Nephron progenitor cell (in vitro differentiated cells): Measurements from ENCODE around the gene HSDL1.

Experiments used
- DNase-seq: peaks from one replicate; pipeline ENCODE4 v3.0.0; 2021
- H3K27ac Mint-ChIP-seq: 2 replicates; pipeline ENCODE4 v1.8.0; 2021; ENCODE audit warnings: mild to moderate bottlenecking, moderate library complexity, mixed read lengths
- H3K27me3 Mint-ChIP-seq: 2 replicates; pipeline ENCODE4 v1.8.0; 2021; ENCODE audit warnings: mild to moderate bottlenecking, low read depth, mixed read lengths; ENCODE audit not compliant: poor library complexity
- H3K36me3 Mint-ChIP-seq: 2 replicates; pipeline ENCODE4 v1.8.0; 2021; ENCODE audit warnings: low read depth, mixed read lengths
- H3K4me1 Mint-ChIP-seq: 2 replicates; pipeline ENCODE4 v1.8.0; 2021; ENCODE audit warnings: mixed read lengths
- H3K4me3 Mint-ChIP-seq: 2 replicates; pipeline ENCODE4 v1.8.0; 2021; ENCODE audit warnings: mild to moderate bottlenecking, moderate library complexity, mixed read lengths
- H3K9me3 Mint-ChIP-seq: 2 replicates; pipeline ENCODE4 v1.8.0; 2021; ENCODE audit warnings: mild to moderate bottlenecking, moderate library complexity, mixed read lengths
- TF ChIP-seq, protein P1 (sequence below): fragments of 200-600 bp; sonication (generic); IDR thresholded peaks from 2 replicates; pipeline ENCODE4 v1.5.0; 2021; ENCODE audit warnings: antibody characterized with exemption

The HSDL1 gene

DNA sequence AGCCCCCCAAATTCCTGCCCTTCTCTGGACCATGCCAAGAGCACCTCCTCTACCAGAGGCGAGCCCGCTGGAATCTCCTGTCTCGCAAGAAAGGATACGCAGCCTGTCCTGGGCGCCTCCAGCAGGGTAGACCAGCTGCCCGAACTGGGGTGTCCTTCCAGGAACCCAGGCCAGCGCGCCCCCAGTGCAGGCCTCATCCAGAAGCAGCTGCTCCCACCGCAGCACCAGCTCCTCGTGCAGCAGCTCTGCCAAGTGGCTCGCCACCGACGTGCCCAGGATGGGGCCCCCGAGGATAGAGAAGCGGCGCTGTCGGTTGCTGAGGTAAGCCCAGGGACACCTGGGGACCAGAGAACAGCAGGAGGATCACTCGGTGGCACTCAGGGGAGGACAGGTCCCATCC is 37.1 kb upstream of the HSDL1 start:
- no peaks in the 10 kb centered on the region for H3K27me3 Mint-ChIP-seq

DNA sequence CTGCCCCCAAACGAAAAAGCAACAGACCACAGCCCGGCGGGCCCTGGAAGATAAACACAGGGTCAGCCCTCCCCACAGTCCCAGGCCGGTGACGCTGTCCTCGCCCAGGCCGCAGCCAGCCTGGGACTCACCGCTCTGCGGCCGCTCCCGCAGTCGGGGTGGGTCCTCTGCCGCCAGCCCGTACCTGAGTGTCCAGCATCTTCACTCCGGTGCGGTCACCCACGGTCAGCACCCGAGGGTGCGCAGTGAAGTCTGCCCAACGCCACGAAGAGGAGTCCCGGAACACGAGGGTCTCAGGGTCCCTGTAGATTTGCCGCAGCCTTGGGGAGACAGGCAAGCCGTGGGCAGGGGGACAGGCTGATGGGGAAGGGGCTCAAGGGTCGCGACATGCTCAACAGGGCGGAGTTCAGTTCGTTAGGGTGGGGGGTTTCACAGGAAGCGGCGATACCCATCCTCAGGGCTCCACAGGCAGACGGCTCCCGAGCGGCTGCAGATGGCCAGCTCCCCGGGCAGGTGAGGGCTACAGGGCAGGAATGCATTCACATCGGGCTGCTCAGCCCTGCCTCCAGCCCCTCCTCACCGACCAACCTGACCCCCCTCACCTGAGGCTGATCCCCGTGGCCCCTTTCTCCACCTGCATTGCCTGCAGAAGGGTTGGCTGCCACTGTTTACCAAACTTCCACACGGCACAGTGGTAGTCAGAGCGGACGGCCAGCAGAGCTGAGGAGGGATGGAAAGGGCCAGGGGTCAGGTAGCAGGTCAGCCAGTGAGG is 36.4 kb upstream of the HSDL1 start:
- H3K9me3 Mint-ChIP-seq: no peaks in the 10 kb centered on the region

More for the DNA sequence above, 37.1 kb upstream of the HSDL1 start:
- TF ChIP-seq, protein P1, sequence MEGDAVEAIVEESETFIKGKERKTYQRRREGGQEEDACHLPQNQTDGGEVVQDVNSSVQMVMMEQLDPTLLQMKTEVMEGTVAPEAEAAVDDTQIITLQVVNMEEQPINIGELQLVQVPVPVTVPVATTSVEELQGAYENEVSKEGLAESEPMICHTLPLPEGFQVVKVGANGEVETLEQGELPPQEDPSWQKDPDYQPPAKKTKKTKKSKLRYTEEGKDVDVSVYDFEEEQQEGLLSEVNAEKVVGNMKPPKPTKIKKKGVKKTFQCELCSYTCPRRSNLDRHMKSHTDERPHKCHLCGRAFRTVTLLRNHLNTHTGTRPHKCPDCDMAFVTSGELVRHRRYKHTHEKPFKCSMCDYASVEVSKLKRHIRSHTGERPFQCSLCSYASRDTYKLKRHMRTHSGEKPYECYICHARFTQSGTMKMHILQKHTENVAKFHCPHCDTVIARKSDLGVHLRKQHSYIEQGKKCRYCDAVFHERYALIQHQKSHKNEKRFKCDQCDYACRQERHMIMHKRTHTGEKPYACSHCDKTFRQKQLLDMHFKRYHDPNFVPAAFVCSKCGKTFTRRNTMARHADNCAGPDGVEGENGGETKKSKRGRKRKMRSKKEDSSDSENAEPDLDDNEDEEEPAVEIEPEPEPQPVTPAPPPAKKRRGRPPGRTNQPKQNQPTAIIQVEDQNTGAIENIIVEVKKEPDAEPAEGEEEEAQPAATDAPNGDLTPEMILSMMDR: no peak
- Mint-ChIP-seq H3K9me3 (no peaks in the 10 kb centered on the region), H3K4me1 (peaks cover 36% of the 10 kb centered on the region), H3K4me3 (no peak overlapping the region), H3K27ac (no peak overlapping the region), H3K36me3 (peaks cover 26% of the 10 kb centered on the region)
- DNase-seq: no peak

DNA sequence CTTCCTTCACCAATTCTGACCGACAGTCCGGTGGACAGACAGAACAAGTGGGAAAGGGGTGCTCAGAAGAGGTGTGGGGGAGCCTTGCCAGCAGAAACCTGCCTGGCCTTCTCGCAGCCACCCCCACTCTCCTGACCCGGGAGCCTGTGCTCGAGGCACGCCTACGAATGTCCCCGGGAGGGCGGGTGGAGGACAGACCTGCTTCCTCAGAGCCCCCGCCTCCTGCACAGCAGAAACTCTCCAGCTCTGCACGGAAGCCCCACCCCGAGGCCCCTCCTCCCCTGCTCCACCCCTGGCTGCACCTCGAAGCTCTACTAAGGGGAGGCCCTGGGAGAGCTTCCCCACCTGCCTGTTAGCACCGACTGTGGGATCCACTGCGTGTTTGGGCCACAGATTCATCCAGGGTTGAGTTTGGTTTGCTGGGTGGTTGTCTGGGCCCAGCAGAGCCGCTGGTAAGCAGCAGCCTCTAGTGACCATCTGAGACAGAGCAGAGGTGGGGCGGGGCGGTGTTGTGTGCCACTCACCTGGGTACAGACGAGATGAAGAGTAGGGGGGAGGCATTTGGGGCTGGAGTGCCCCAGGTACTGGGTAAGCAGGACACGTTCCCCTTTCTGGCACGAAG is 35.7 kb upstream of the HSDL1 start:
- DNase-seq: no peak
- Mint-ChIP-seq H3K27ac (no peak overlapping the region), H3K9me3 (no peaks in the 10 kb centered on the region)

More for the DNA sequence above, 36.4 kb upstream of the HSDL1 start:
- TF ChIP-seq, protein P1: no peak
- Mint-ChIP-seq H3K27ac (no peak overlapping the region), H3K4me1 (peaks cover 44% of the 10 kb centered on the region), H3K27me3 (no peaks in the 10 kb centered on the region), H3K4me3 (no peak overlapping the region), H3K36me3 (peaks cover 26% of the 10 kb centered on the region)
- DNase-seq: no peak

DNA sequence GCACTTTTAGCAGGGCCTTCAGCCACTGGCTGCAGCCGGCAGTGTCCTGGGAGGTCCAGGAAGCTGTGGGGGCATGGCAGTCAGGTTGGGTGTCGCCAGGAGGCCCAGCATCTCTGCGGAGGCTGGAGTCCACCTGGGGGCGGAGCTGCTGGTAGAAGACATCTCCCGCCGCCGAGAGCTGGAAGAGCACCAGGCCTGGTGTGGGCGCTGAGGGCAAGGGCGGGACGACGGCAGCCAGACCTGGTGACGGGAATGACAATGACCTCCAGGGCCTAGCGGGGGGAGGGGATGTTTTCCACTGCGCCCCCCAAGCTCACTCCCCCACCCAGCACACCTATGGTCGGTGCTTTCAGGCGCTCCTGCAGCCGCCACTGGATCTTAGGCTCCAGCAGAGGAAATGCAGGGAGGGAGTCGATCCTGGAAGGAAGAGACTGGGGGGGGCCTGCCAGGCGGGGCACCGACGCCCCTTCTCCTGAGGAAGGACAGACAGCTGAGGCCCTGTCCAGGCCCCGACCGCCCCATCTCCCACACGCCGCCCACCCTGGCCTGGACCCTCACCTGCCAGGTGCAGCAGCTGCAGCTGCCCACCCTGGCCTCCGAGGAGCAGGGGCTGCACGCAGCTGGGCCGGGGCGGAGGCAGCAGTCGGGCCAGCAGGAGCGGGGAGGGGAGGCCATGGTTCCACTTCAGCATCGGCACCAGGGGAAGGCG is 34.8 kb upstream of the HSDL1 start:
- TF ChIP-seq, protein P1: no peak
- no peak for DNase-seq
- peaks cover 7% of the 10 kb centered on the region for H3K27me3 Mint-ChIP-seq
- H3K4me1 Mint-ChIP-seq: peaks cover 43% of the 10 kb centered on the region
- H3K4me3 Mint-ChIP-seq: no peak overlapping the region
- H3K36me3 Mint-ChIP-seq: peaks cover 21% of the 10 kb centered on the region
- no peaks in the 10 kb centered on the region for H3K9me3 Mint-ChIP-seq
- H3K27ac Mint-ChIP-seq: no peak overlapping the region

More for the DNA sequence above, 35.7 kb upstream of the HSDL1 start:
- TF ChIP-seq, protein P1: no peak
- no peak overlapping the region for H3K4me3 Mint-ChIP-seq
- H3K27me3 Mint-ChIP-seq: peaks cover 4% of the 10 kb centered on the region
- peaks cover 44% of the 10 kb centered on the region for H3K4me1 Mint-ChIP-seq
- H3K36me3 Mint-ChIP-seq: peaks cover 26% of the 10 kb centered on the region

DNA sequence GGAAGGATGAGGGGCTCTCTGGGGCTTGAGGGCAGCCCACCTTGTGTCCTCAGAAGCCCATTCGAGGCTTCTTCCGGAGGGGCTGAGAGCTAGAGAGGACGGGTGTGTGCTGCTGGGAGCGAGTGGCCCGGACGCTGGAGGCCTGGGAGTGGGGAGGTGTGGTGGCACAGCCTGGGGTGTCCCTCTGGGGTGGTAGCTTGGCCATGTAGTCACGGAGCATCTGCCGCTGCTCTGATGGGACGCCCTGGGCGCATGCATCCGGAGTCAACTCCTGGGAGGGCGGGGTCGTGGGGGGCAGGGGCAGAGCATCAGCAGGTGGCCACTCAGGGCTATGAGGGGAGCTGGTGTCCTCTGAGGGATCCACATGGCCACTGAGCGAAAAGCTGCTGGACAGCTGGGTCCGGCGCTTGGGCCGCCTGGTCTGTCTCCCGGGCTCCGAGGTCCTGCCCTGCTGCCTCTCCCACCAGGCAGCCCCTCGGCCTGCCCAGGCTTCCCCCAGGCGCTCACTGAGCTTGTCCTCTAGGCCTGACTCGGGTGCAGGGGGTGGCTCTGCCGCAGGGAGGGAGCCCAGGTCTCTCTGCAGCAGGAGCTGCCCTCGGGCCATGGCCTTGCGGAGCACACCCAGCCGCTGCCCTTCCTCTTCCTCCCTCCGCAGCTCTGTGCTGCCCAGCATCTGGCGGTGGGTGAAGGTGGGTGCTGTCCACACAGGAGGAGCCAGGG is 34.1 kb upstream of the HSDL1 start:
- no peak overlapping the region for H3K27ac Mint-ChIP-seq
- peaks cover 15% of the 10 kb centered on the region for H3K36me3 Mint-ChIP-seq
- no peak overlapping the region for H3K4me3 Mint-ChIP-seq
- DNase-seq: no peak
- TF ChIP-seq, protein P1: no peak
- no peaks in the 10 kb centered on the region for H3K9me3 Mint-ChIP-seq
- peaks cover 9% of the 10 kb centered on the region for H3K27me3 Mint-ChIP-seq
- peaks cover 38% of the 10 kb centered on the region for H3K4me1 Mint-ChIP-seq
